HG03097 (cell line): ENCODE results near the gene RASSF7.

ENCODE experiments used
- ATAC-seq: cut with Tn5 transposase; IDR thresholded peaks from one replicate; pipeline ENCODE4 v1.9.1; 2021; ENCODE audit not compliant: unreplicated experiment, low FRiP score

The RASSF7 gene

GRCh38 chr11:607971-608659, 47.3 kb downstream of the RASSF7 start:
- ATAC-seq, result no peak

- no peak for ATAC-seq
These were observed 48.1 kb downstream of the RASSF7 start for GRCh38 chr11:608791-609251.

- ATAC-seq, result no peak
These were observed 48.6 kb downstream of the RASSF7 start for GRCh38 chr11:609341-609811.

GRCh38 chr11:610146-610801, 49.5 kb downstream of the RASSF7 start:
- ATAC-seq, result no peak

DNA sequence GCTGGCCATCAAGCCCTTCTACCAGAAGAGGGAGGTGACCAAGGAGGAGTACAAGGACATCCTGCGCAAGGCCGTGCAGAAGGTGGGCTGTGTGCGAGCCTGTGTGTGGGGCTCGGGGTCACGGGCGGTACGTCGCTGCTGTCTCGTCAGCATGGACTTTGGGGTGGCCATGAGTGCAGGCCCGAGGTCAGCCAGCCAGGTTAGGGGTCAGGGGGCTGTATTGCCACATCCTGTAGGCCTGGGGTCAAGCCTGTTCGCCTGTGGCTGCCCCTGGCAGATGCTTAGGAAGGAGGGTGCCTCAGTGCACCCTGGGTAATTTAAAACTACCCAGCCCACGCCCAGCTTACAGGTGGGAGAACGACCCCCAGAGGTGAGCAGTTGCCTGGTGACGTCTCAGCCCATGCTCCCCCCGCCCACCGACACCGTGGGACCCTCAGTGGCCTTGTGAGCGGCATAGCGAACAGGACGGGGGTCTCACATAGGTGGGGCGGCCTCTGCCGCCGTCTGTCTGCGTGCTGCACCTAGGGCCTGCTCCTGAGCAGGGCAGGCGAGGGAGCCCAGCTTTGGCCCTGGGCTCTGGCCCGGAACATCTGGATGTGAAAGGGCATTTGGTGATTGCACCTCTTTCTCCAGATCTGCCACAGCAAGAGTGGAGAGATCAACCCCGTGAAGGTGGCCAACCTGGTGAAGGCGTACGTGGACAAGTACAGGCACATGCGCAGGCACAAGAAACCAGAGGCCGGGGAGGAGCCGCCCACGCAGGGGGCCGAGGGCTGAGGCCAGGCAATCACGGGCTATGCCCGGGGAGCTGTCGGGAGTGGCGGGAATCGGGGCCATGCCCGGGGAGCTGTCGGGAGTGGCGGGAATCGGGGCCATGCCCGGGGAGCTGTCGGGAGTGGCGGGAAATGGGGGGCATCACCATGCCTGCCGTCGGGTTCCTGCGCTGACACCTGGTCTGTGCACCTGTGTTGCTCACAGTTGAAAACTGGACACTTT, 50.5 kb downstream of the RASSF7 start:
- no peak for ATAC-seq

- ATAC-seq, result no peak
These were observed 51.6 kb downstream of the RASSF7 start for GRCh38 chr11:612201-612960.

- no peak for ATAC-seq
These were observed 52.2 kb downstream of the RASSF7 start for GRCh38 chr11:612961-613300.

DNA sequence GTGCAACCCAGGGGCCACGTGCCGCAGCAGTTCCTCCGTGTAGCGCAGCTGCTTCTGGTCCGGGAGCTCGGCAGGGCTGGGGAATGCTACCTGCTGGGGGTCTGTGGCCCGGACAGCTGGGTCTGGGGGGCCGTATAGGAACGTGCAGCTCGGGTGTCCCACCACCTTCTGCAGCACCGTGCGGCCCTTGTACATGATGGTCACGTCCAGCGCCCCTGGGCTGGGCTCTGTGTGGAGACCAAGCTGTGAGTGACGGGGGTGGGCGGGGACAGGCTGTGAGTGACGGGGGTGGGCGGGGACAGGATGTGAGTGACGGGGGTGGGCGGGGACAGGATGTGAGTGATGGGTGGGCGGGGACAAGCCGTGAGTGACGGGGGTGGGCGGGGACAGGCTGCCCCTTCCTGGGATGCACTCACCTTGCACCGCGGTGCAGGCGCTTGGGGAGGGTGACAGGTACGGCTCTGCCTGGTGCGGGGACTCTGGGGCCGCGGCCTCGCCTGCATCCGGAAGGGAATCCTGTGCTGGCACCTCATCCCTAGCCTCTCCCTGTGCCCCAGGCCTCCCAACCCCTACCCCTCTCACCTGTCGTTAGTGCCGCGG, 52.7 kb downstream of the RASSF7 start:
- ATAC-seq, result no peak
